Breast epithelium (tissue), 3 donors: ENCODE results near the gene TMTC2.

ENCODE experiments used
- CTCF ChIP-seq, 3 donors: fragments of 450-650 bp; IDR thresholded peaks; one replicate each; pipeline ENCODE4 v1.5.1; 2016 to 2017; ENCODE audit warnings: antibody characterized with exemption in 3 of 3, mild to moderate bottlenecking in 3 of 3, moderate library complexity in 3 of 3
- POLR2A ChIP-seq: fragments of 450-650 bp; IDR thresholded peaks from one replicate; pipeline ENCODE4 v1.6.1; 2016; ENCODE audit warnings: antibody characterized with exemption, mild to moderate bottlenecking, moderate library complexity
- POLR2AphosphoS5 ChIP-seq, 3 donors: sonication (generic); formaldehyde crosslinking; IDR thresholded peaks; one replicate each; pipeline ENCODE4 v1.6.1; 2017; ENCODE audit warnings: antibody characterized with exemption in 3 of 3

DNA sequence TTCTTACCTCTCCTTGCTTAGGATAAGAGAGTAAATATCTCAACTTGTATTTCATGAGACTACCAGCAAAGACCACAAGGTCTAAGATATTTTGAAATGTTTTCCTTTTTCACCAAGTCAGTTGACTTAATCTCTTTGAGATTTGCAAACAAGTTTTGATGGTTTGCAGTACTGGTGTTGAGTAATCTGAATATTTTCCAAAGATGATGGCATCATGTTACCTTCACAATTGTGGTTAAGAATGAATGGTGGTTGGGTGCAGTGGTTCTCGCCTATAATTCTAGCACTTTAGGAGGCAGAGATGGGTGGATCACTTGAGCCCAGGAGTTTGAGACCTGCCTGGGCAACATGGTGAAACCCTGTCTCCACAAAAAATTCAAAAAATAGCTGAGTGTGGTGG is 225.7 kb downstream of the TMTC2 start:
- TF ChIP-seq POLR2AphosphoS5 (IDR thresholded peaks at IDR 0.05) (no peak), CTCF (IDR thresholded peaks at IDR 0.05) (no peak), POLR2A (no peak)
